T-helper 17 cell (primary cell): ENCODE data around the gene RPL3. TPM values are rescaled to one million over a fixed set of nuclear protein-coding genes. Genes with fewer than 3 reads are reported as not detected.

Source experiments
- ATAC-seq: fragments of 150-1000 bp; cut with Tn5 transposase; 2 replicates; pipeline ENCODE4 v1.10.0; 2021; ENCODE audit warnings: mild to moderate bottlenecking, moderate library complexity
- DNase-seq, 3 donors: peaks; one replicate each; pipeline versions ENCODE4 v3.0.0 to v3.0.0-alpha.2; 2020 to 2021
- H3K9me3 ChIP-seq: one replicate; pipeline ENCODE4 v1.7.0; 2013; ENCODE audit warnings: low read length, mild to moderate bottlenecking; ENCODE audit not compliant: control insufficient read depth, poor library complexity, severe bottlenecking
- H3K27ac Mint-ChIP-seq: one replicate; pipeline ENCODE4 v1.8.0; 2022; ENCODE audit warnings: mild to moderate bottlenecking, moderate library complexity, mixed read lengths
- H3K27me3 Mint-ChIP-seq: one replicate; pipeline ENCODE4 v1.8.0; 2022; ENCODE audit warnings: mixed read lengths
- H3K36me3 Mint-ChIP-seq: one replicate; pipeline ENCODE4 v1.8.0; 2022; ENCODE audit warnings: low read depth, mixed read lengths
- H3K4me1 Mint-ChIP-seq: one replicate; pipeline ENCODE4 v1.8.0; 2022; ENCODE audit warnings: mild to moderate bottlenecking, mixed read lengths
- H3K4me3 Mint-ChIP-seq: one replicate; pipeline ENCODE4 v1.8.0; 2022; ENCODE audit warnings: mild to moderate bottlenecking, moderate library complexity, mixed read lengths
- total RNA-seq, 4 donors: library from RNA in 2 of 4; stranded (reverse) in 2 of 4; gene quantifications; one replicate each; pipeline ENCODE4 v1.2.3 and lab custom pipeline; 2022 to 2026

The RPL3 gene
- total RNA-seq, 2 donors from 2014 or later = 3,215 to 3,260 TPM

GRCh38 chr22:39287076-39287725 lies 32.2 kb downstream of the RPL3 start:
- Mint-ChIP-seq H3K27ac (no peak overlapping the region), H3K36me3 (peaks cover 4% of the 10 kb centered on the region), H3K4me1 (peaks cover 2% of the 10 kb centered on the region), H3K4me3 (no peak overlapping the region), H3K27me3 (no peaks in the 10 kb centered on the region)
- peak; percentile 50 for ATAC-seq
- no peak for DNase-seq
- H3K9me3 ChIP-seq = peaks cover 2% of the 10 kb centered on the region

- ATAC-seq = no peak
- peaks cover 2% of the 10 kb centered on the region for H3K4me1 Mint-ChIP-seq
- no peaks in the 10 kb centered on the region for H3K27me3 Mint-ChIP-seq
- DNase-seq = no peak
- no peak overlapping the region for H3K27ac Mint-ChIP-seq
- H3K4me3 Mint-ChIP-seq = no peak overlapping the region
- peaks cover 2% of the 10 kb centered on the region for H3K9me3 ChIP-seq
- H3K36me3 Mint-ChIP-seq = peaks cover 4% of the 10 kb centered on the region
Measured at GRCh38 chr22:39284983-39285382, 34.4 kb downstream of the RPL3 start.

GRCh38 chr22:39284142-39284980 lies 35.1 kb downstream of the RPL3 start:
- ATAC-seq (no peak), DNase-seq (no peak)
- no peaks in the 10 kb centered on the region for H3K27me3 Mint-ChIP-seq
- H3K27ac Mint-ChIP-seq = no peak overlapping the region
- H3K4me3 Mint-ChIP-seq = no peak overlapping the region
- H3K9me3 ChIP-seq = peaks cover 2% of the 10 kb centered on the region
- H3K4me1 Mint-ChIP-seq = peaks cover 2% of the 10 kb centered on the region
- H3K36me3 Mint-ChIP-seq = peaks cover 4% of the 10 kb centered on the region

GRCh38 chr22:39283322-39284141 lies 35.9 kb downstream of the RPL3 start:
- DNase-seq (no peak), ATAC-seq (no peak)
- Mint-ChIP-seq H3K27ac (no peak overlapping the region), H3K4me1 (peaks cover 2% of the 10 kb centered on the region), H3K4me3 (no peak overlapping the region), H3K27me3 (no peaks in the 10 kb centered on the region), H3K36me3 (peaks cover 4% of the 10 kb centered on the region)
- peaks cover 2% of the 10 kb centered on the region for H3K9me3 ChIP-seq

GRCh38 chr22:39282645-39283321 lies 36.6 kb downstream of the RPL3 start:
- no peak for ATAC-seq
- no peak for DNase-seq
- Mint-ChIP-seq H3K4me1 (peaks cover 2% of the 10 kb centered on the region), H3K27me3 (no peaks in the 10 kb centered on the region), H3K4me3 (no peak overlapping the region), H3K27ac (peak overlapping the region; percentile 37), H3K36me3 (peaks cover 4% of the 10 kb centered on the region)
- peaks cover 2% of the 10 kb centered on the region for H3K9me3 ChIP-seq

GRCh38 chr22:39281126-39281525 lies 38.3 kb downstream of the RPL3 start:
- H3K27ac Mint-ChIP-seq = no peak overlapping the region
- peaks cover 3% of the 10 kb centered on the region for H3K27me3 Mint-ChIP-seq
- ATAC-seq = no peak
- no peak for DNase-seq
- peaks cover 2% of the 10 kb centered on the region for H3K4me1 Mint-ChIP-seq
- H3K36me3 Mint-ChIP-seq = peaks cover 4% of the 10 kb centered on the region
- H3K4me3 Mint-ChIP-seq = no peak overlapping the region
- H3K9me3 ChIP-seq = peaks cover 2% of the 10 kb centered on the region

GRCh38 chr22:39280250-39280649 lies 39.2 kb downstream of the RPL3 start:
- H3K4me1 Mint-ChIP-seq = peaks cover 2% of the 10 kb centered on the region
- H3K4me3 Mint-ChIP-seq = no peak overlapping the region
- H3K27me3 Mint-ChIP-seq = peaks cover 5% of the 10 kb centered on the region
- H3K9me3 ChIP-seq = peaks cover under 1% of the 10 kb centered on the region
- ATAC-seq = no peak
- H3K36me3 Mint-ChIP-seq = no peaks in the 10 kb centered on the region
- H3K27ac Mint-ChIP-seq = no peak overlapping the region
- no peak for DNase-seq

GRCh38 chr22:39279170-39279850 lies 40.1 kb downstream of the RPL3 start:
- no peak for DNase-seq
- H3K9me3 ChIP-seq = no peaks in the 10 kb centered on the region
- peaks cover 5% of the 10 kb centered on the region for H3K27me3 Mint-ChIP-seq
- no peak for ATAC-seq
- peaks cover 2% of the 10 kb centered on the region for H3K4me1 Mint-ChIP-seq
- H3K36me3 Mint-ChIP-seq = no peaks in the 10 kb centered on the region
- H3K27ac Mint-ChIP-seq = no peak overlapping the region
- no peak overlapping the region for H3K4me3 Mint-ChIP-seq

GRCh38 chr22:39278040-39278439 lies 41.4 kb downstream of the RPL3 start:
- H3K27ac Mint-ChIP-seq = no peak overlapping the region
- peaks cover 5% of the 10 kb centered on the region for H3K27me3 Mint-ChIP-seq
- no peak overlapping the region for H3K4me3 Mint-ChIP-seq
- DNase-seq = no peak
- peaks cover 2% of the 10 kb centered on the region for H3K4me1 Mint-ChIP-seq
- no peaks in the 10 kb centered on the region for H3K9me3 ChIP-seq
- H3K36me3 Mint-ChIP-seq = no peaks in the 10 kb centered on the region
- ATAC-seq = no peak

- no peak for DNase-seq
- H3K4me1 Mint-ChIP-seq = no peaks in the 10 kb centered on the region
- H3K36me3 Mint-ChIP-seq = no peaks in the 10 kb centered on the region
- H3K4me3 Mint-ChIP-seq = no peak overlapping the region
- H3K27me3 Mint-ChIP-seq = peaks cover 5% of the 10 kb centered on the region
- H3K9me3 ChIP-seq = no peaks in the 10 kb centered on the region
- no peak for ATAC-seq
- no peak overlapping the region for H3K27ac Mint-ChIP-seq
Measured at GRCh38 chr22:39277142-39277607, 42.2 kb downstream of the RPL3 start.

- ATAC-seq (no peak), DNase-seq (no peak)
- Mint-ChIP-seq H3K4me1 (no peaks in the 10 kb centered on the region), H3K36me3 (no peaks in the 10 kb centered on the region), H3K27ac (no peak overlapping the region), H3K27me3 (peaks cover 5% of the 10 kb centered on the region), H3K4me3 (no peak overlapping the region)
- no peaks in the 10 kb centered on the region for H3K9me3 ChIP-seq
Measured at GRCh38 chr22:39276440-39277141, 42.8 kb downstream of the RPL3 start.
